ENCODE measurements around the gene CXXC5. TPM values are rescaled to one million over a fixed set of nuclear protein-coding genes. Genes with fewer than 3 reads are reported as not detected.

The CXXC5 gene
- total RNA-seq, 1 experiment from 2014 or later, result 85.0 TPM

DNA sequence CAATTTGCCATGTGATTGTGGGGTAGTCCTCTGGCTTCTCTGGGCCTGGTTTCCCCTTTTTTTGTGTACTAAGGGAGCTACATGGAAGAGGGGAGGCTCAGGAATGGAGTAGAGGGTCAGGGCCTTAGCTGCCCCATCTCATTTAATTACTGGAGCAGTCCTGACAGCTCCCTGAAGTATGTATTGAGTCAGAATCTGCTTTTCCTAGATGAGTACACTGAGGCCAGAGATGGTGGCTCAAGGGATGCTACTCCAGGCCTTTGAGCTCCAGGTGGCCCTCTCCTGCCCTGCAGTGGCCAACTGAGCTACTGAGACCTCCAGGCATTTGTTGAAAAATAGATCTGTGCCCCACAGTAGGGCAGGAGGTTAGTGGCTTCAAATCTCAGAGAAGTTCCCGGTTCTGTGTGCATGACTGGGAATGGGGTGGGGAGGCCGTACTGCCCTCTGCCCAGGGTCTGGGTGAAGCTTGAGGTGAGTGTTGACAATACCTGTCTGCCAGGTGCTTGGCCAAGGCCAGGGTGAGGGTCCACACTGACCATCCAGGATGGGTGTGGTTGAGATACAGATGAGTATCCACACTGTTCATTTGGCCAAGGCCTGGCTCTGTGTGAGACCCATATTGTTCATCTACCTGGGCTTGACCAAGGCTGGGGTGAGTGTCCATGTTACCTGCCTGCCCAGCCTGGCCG, 45.7 kb downstream of the CXXC5 start:
- Histone ChIP-seq H3K27me3 (ENCODE audit: control insufficient read depth, insufficient read depth, low read length) (no peaks in the 10 kb centered on the region), H3K9me3 (ENCODE audit: control insufficient read depth, insufficient read depth, low read depth, low read length) (no peaks in the 10 kb centered on the region), H3K4me1 (ENCODE audit: control insufficient read depth, insufficient read depth, low read length) (peaks cover 43% of the 10 kb centered on the region), H3K27ac (ENCODE audit: low read length) (no peak overlapping the region; the same call in 1 of the 2 replicates), H3K36me3 (ENCODE audit: control insufficient read depth, insufficient read depth, low read length) (no peaks in the 10 kb centered on the region), H3K4me3 (ENCODE audit: low read depth in 2 of 2, low read length in 2 of 2) (no peak overlapping the region)
- ChIA-PET CTCF (interaction anchor here (0.8 to 1.6 kb wide), 3 partner anchors 58 to 72 kb away, joined by 3 to 5 read pairs (median 4); no protein-coding TSS in a partner anchor), POLR2A (no interaction called here)
- no peak for DNase-seq (ENCODE audit: low read depth, low spot score)
- TF ChIP-seq POLR2AphosphoS5 (IDR thresholded peaks at IDR 0.05; ENCODE audit: low read depth, low read length), result no peak
- no peak for TF ChIP-seq TCF7L2 (IDR thresholded peaks at IDR 0.05; ENCODE audit: low read depth, low read length)
- TF ChIP-seq, protein P1, sequence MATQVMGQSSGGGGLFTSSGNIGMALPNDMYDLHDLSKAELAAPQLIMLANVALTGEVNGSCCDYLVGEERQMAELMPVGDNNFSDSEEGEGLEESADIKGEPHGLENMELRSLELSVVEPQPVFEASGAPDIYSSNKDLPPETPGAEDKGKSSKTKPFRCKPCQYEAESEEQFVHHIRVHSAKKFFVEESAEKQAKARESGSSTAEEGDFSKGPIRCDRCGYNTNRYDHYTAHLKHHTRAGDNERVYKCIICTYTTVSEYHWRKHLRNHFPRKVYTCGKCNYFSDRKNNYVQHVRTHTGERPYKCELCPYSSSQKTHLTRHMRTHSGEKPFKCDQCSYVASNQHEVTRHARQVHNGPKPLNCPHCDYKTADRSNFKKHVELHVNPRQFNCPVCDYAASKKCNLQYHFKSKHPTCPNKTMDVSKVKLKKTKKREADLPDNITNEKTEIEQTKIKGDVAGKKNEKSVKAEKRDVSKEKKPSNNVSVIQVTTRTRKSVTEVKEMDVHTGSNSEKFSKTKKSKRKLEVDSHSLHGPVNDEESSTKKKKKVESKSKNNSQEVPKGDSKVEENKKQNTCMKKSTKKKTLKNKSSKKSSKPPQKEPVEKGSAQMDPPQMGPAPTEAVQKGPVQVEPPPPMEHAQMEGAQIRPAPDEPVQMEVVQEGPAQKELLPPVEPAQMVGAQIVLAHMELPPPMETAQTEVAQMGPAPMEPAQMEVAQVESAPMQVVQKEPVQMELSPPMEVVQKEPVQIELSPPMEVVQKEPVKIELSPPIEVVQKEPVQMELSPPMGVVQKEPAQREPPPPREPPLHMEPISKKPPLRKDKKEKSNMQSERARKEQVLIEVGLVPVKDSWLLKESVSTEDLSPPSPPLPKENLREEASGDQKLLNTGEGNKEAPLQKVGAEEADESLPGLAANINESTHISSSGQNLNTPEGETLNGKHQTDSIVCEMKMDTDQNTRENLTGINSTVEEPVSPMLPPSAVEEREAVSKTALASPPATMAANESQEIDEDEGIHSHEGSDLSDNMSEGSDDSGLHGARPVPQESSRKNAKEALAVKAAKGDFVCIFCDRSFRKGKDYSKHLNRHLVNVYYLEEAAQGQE (IDR thresholded peaks at IDR 0.05; ENCODE audit: insufficient read depth in 1 of 2, low read depth in 2 of 2, low read length in 1 of 2), result no peak
- no peak for TF ChIP-seq SIN3A (IDR thresholded peaks at IDR 0.05; ENCODE audit: borderline replicate concordance, insufficient read depth, low read depth, low read length)
- TF ChIP-seq, protein P2, sequence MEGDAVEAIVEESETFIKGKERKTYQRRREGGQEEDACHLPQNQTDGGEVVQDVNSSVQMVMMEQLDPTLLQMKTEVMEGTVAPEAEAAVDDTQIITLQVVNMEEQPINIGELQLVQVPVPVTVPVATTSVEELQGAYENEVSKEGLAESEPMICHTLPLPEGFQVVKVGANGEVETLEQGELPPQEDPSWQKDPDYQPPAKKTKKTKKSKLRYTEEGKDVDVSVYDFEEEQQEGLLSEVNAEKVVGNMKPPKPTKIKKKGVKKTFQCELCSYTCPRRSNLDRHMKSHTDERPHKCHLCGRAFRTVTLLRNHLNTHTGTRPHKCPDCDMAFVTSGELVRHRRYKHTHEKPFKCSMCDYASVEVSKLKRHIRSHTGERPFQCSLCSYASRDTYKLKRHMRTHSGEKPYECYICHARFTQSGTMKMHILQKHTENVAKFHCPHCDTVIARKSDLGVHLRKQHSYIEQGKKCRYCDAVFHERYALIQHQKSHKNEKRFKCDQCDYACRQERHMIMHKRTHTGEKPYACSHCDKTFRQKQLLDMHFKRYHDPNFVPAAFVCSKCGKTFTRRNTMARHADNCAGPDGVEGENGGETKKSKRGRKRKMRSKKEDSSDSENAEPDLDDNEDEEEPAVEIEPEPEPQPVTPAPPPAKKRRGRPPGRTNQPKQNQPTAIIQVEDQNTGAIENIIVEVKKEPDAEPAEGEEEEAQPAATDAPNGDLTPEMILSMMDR (IDR thresholded peaks at IDR 0.05), result no peak
- intact Hi-C loops (cut with micrococcal nuclease; ENCODE audit: unreplicated experiment) (loop anchor here (5.0 kb wide), 2 partner anchors 42 to 63 kb away; no protein-coding TSS in a partner anchor), in situ Hi-C loops (cut with HindIII; ENCODE audit: low pct_unique_long_range_greater_than_20kb, low sequenced_read_pairs) (no loop called here)
- no TSS peak for BruUV-seq (replicated peaks)
- no peak for ATAC-seq

DNA sequence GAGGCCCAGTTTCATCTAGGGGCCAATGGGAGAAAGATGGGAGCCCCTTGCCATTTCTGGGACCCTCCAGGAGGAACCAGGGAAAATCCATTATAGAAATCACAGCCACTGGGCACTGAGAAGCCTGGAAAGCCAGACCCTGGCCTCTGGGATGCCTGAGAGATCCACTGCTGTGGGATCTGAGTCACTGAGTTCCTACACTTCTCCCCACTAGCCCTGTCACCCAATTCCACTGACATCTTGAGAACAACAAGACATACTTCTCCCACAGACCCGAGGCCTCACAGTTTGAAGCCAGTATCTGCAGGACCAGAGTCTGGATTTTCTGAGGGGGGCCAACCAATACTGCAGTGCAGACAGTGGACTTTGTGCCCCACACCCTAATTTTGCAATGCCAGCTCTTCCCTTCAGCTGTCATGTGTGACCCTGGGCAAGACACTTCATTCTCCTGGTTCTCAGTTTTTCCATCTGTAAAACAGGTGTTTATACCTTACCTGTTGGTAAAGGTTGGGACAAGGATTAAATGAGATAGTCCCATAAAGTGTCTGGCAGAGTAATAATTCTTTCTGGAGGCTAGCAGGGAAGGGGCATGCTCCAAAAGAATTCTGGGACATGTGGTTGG, 46.5 kb downstream of the CXXC5 start:
- H3K9me3 ChIP-seq (ENCODE audit: control insufficient read depth, insufficient read depth, low read depth, low read length), result no peaks in the 10 kb centered on the region
- ChIA-PET CTCF (interaction anchor here (1.3 kb wide), 1 partner anchor 72 kb away, joined by 4 read pairs; no protein-coding TSS in a partner anchor), POLR2A (no interaction called here)
- TF ChIP-seq, protein P1 (IDR thresholded peaks at IDR 0.05; ENCODE audit: insufficient read depth in 1 of 2, low read depth in 2 of 2, low read length in 1 of 2), result no peak
- TF ChIP-seq SIN3A (IDR thresholded peaks at IDR 0.05; ENCODE audit: borderline replicate concordance, insufficient read depth, low read depth, low read length) (no peak), TCF7L2 (IDR thresholded peaks at IDR 0.05; ENCODE audit: low read depth, low read length) (no peak), POLR2AphosphoS5 (IDR thresholded peaks at IDR 0.05; ENCODE audit: low read depth, low read length) (no peak)
- TF ChIP-seq, protein P2 (IDR thresholded peaks at IDR 0.05), result no peak
- no TSS peak for BruUV-seq (replicated peaks)
- no peaks in the 10 kb centered on the region for H3K27me3 ChIP-seq (ENCODE audit: control insufficient read depth, insufficient read depth, low read length)
- in situ Hi-C loops (cut with HindIII; ENCODE audit: low pct_unique_long_range_greater_than_20kb, low sequenced_read_pairs), result no loop called here
- no peaks in the 10 kb centered on the region for H3K36me3 ChIP-seq (ENCODE audit: control insufficient read depth, insufficient read depth, low read length)
- no peak for ATAC-seq
- H3K27ac ChIP-seq (ENCODE audit: low read length), result no peak overlapping the region
- peaks cover 36% of the 10 kb centered on the region for H3K4me1 ChIP-seq (ENCODE audit: control insufficient read depth, insufficient read depth, low read length)
- intact Hi-C loops (cut with micrococcal nuclease; ENCODE audit: unreplicated experiment), result loop anchor here (5.0 kb wide), 2 partner anchors 42 to 63 kb away; no protein-coding TSS in a partner anchor
- no peak overlapping the region for H3K4me3 ChIP-seq (ENCODE audit: low read depth in 2 of 2, low read length in 2 of 2)
- DNase-seq (ENCODE audit: low read depth, low spot score), result no peak

Measured in Panc1 (cell line).